ENCODE data around the gene ZFYVE21.

The ZFYVE21 gene

DNA sequence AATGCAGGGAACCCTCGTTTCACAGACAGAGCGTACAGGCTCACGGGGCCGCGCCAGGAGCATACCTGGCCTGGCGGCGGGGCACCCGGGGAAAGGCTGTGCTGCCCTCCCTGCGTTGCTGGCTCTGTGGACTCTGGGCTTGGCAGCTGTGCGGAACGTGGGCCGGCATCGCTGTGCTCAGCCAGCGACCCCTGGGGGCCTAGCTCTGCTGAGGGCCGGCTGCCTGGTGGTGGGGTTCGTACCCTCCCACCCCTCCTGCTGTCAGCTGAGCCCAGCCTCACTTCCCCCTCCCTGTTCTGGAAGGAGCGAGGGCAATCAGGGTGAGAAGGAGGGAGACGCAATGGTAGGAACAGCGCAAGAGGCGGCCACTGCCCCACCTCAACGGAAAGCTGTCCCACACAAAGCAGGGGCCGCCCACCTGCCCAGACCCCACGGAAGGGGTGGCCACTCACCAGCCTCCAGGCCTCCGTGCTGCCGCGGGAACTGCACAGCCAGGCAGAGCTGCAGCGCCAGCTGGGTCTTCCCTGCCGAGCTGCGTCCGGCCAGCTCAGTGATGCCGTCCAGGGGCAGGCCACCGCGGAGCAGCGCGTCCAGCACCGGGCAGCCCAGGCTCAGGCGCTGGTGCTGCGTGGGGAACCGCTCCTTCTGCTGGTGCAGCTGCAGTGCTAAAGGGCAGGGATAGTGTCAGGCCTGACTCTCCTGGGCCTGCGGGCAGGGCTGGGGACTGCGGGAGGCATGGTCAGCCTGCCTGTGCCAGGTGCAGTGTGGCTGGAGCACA lies 8.9 kb upstream of the ZFYVE21 start:
- no peak for ATAC-seq

DNA sequence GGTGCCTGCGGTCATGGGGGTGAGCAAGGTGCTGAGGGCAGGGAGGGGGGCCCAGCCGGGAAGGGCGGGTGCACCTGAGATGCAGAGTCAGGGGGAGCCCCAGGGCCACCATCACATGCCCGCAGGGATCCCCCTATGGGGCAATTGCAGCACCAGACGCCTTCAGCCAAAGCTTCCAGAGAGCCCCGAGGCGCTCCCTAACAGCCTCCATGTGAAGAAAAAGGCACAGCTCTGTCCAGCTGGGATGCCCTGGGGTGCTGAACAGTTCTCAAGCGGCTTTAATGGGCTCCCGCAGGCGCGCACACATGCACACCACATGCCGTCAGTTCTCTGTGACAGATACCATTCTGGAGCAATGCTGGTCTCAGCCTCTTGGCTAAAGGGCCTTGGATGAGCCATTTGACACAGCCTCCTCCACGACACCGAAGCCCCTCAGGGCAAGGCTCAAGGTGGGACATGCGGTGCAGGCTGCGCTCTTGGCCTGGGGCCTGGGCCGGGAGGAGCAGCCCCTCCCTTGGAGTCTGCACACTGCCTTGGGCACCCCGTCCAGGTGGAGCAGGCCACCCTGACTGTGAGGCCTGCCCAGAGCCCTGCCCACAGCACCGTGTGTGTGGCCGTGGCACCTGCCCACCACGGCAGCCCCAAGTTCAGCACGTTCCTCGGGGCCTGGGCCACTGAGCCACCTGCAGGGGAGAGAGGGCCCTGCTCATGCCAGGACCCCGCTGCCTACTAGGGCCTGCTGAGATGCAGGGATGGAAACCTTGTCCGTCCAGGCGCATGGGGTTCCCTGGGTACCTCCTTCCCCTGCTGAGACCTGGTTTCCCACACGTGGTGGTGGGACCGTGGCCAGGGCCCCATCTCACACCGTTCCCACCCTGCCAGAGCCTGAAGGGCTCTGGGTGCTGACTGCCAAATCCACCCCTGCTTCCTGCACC lies 8.0 kb upstream of the ZFYVE21 start:
- ATAC-seq = no peak

DNA sequence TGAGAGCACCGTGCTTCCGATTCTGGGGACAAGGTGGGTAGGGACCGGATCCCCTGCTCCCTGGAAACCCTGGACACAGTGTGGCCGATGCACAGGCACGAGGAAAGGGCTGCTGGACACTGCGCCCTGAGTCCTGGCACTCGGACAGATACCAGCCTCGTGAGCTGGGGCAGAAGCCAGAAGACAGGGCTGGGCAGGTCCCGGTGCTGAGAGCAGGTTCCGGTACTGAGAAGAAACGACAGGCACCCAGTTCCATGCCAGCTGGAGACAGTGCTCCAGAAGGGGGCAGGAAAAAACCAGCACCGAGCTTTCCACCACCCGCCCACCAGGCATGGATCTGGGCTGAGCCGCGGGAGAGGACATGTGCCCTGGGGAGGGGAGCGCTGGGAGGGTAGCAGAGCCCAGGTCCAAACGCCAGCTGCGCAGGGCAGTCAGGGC lies 6.8 kb upstream of the ZFYVE21 start:
- ATAC-seq = no peak

DNA sequence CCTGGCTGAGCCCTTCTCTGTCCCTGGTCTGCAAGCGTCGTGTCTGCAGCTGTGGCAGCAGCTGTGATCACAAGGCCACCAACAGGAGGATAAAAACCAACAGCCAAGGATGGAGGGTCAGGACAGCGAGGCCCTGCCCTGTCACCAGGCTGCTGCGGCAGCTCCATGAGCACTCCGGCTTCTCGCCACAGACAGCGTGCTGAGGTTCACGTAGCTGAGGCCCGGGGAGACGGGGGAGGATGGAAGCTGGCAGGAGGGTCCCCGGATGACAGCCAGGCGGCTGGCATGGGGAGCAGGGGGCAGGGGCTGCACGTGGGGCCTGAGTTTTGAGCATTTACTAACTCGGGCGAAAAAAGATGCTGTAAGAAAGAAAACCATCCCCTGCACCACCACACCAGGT lies 5.8 kb upstream of the ZFYVE21 start:
- no peak for ATAC-seq

DNA sequence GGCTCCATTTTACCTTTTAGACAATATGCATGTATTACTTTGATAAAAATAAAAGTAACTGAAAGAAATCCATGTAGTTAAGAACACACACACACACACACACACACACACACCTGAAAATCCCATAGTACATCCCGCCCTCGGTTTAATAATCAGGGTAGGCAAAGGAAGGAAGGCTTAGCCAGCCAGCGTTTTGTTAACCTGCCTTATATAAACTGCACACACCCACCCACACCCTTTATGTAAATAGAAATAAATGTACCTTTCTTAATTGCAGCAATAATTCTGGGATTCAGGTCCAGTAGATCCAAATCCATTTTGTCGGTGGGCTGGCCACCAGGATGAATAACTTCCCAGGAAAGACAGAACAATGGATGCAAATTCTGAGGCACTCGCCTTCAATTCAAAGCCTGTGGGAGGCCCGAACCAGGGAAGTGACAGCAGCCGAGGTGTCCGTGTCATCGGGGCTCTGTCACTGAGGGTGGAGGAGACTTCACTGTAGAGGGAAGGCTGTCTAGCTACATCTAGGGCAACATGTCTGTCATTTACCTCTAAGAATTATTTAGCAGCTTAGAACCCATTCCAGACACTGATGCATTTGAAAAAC lies 4.7 kb upstream of the ZFYVE21 start:
- no peak for ATAC-seq

DNA sequence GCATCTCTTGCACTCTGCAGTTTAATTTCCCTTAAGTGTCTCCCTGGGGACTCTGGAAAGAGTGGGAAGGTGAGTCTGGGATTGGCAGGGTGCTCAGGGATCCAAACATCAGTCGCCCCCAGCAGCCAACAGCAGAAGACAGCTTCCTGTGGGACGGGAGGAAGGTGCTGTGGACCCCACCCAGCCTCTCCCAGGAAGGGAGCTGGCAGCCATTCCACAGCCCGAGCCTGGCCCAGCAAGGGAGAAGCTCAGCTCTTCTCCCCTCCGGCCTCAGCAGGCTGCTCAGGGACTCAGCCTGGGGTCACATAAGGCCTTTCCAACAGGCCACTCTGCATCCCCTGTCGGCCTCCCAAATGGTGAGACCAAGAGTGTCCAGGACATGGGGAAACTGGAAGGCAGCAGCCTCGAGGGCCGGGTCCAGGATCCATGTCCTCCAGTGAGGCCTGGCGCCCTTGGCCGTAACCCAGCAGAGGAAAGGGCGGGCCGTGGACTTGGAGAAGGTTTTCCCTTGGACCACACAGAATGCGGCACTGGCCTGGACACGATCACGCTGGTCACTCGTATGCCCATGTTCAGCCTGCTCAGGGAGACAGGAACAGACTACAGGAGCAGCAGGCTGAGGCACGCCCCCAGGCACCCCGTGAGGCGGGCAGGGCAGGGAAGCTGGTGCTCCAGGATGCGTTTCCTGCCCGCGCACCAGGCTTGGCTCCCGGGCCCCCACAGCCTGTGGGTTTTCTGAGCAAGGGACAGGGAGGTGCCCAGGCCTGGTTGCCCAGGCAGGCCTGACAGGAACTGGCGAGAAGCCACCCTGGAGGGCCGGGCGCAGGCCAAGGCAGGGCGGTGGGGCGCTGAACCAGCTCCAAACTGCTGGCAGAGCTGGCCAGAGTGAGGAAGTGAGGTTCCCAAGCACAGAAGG lies 3.8 kb upstream of the ZFYVE21 start:
- ATAC-seq = no peak

DNA sequence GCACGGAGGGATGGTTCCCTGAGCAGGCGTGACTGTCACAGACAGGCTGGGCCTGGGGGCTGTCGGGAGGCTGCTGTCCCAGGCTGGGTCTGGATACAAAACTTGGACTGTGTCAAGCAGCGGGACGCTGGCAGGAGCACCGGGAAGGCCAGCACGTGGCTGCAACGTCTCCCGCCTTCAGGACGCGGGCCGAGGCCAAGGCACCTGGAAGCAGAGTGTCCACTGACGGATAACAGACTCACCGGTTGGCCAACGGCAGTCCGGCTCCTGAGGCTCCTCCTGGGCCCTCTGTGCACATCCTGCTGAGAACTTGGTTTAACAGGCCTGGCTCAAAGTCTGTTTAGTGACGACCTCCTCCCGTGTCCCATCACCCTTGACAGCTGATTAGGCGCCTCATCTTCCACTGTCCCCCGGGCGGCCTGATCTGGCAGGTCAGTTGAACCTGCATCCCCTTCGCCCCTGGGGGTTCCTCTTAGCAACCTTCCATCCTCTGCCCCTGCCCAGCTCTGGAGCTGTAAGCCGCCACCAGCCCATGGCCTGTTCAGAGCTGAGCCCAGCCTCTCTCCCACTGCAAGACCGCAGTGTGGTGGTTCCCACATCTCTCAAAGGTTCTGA lies 2.9 kb upstream of the ZFYVE21 start:
- no peak for ATAC-seq

DNA sequence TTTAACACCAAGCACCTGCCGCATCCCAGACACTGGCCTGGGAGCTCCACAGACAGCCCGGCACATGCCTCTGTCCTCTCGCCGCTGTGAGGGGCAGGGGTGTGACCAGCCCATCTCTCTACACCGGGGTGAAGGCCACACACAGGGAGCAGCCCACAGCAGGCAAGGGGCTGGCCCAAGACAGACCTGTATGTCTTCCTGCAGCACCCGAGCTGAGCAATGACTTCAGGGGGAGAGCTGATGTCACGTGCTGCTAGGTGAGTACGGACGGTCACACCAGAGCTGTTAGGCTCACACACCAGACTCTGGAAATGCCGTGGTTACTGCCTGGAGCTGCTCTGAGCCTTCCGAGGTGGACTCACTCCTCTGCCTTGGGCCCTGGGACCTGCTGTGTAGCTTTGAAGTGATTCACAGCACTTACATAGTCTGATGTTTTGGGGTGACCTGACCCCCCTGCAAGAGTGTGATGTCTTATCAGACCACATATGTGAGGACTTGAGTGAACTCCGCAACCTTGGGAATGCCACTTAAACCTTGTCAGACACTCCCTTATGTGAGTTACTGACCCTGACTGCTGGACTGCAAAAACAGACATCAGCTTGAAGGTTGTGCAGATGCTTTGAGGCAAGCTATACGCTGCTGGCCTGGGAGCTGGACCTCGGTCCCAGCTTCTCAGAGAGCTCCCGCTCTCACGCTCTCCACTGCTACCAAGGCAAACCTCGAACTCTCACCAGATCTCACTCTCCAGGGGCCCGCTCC lies 2.1 kb upstream of the ZFYVE21 start:
- no peak for ATAC-seq

DNA sequence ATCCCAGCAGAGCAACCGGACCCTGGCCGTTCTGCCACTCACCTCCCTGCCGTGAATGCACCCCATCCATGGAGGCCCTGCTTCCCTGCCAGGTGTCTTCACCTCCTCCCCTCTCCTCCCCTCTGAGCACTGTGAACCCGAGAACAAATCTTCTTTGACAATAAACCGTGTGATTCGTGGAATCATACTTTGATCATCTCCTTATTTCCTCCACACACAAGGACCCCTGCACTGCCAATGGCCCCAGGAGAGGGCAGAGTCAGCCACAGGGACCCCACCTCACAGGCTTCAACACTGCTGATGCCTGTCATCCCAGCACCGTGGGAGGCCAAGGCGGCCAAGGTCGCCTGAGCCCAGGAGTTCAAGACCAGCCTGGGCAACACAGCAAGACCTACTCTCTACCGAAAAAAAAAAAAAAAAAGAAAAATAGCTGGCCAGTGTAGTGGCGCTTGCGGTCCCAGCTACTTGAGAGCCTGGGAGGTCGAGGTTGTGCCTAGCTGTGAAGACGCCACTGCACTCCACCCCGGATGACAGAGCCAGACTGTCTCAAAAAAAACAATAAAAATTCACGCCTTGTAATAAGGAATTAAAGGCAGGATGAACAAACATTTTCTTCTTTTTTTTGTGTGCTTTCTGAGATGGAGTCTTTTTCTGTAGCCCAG lies 1.4 kb upstream of the ZFYVE21 start:
- no peak for ATAC-seq

DNA sequence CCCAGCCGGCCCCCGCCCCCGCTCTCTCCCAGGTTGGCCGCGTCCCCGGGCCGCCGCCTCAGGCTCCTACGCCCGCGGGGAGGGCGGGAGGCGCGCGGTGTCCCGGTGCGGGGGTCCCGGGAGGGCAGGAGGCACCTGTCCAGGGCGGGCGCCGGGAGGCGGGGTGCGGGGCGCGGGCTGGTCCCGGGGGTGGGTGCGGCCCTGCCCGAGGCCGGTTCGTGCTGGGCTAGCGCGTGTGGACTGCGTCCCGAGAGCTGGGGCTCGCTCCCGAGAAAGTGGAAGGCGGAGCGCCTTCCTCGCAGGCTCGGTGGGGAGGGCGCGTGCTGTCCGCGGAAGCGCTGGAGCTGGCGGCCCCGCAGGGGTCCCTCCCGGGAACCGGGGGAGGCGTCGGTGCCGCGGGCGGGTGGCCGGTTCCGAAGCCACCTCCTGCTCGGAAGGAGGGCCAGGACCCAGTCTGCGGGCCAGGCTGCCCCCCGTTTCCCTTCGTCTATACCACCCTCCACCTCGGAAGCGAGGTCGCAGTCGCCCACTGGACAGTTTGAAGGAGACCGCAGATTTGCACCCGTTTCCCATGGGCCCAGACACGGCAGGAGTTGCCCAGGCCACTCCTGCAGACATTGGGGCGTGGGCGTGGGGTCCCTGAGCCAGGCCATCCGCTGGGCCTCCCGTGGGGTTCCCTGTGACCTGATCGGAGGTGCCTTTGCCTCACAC lies 636 bp downstream of the ZFYVE21 start:
- ATAC-seq = no peak

DNA sequence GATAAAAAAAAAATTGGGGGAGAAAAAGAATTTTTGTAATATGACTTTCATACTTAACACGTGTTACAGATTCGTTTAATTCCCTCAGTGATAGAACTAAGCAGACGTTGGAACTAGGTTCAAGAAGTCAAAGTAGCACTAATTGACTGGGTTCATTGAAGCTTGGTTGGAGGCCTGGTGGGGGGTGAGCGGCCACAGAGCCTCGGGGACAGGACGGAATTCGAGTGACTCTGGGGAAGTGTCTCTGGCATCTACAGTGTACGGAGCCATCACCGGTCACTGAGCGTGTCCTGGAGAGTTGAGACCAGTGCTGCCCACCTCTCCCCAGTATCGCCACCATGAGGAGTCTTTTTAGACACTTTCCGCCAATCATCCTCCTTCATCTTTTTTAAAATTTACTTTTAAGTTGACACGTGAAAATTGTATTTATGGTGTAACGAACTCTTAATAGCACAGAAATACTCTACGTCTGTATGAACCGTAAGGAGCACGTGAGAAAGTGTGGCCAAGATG lies 1.3 kb downstream of the ZFYVE21 start:
- ATAC-seq = no peak

DNA sequence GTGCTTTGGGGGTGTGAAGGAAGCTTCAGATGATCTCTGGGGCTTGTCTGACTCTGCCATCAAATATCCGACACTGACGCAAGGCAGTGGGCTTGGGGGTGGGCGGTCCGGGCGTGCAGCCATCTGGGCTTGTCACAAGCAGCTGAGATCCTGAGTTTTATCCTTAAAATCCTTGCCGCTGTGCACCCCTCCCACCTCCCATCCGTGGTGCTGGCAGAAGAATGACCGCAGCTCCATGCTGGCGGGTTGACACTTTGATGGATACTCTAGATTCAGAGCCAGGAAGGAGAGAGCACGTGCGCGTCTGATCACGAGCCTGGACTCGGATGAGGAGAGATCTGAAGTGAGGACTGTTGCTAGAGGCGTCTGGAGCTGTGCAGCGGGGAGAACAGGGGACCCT lies 3.0 kb downstream of the ZFYVE21 start:
- no peak for ATAC-seq

DNA sequence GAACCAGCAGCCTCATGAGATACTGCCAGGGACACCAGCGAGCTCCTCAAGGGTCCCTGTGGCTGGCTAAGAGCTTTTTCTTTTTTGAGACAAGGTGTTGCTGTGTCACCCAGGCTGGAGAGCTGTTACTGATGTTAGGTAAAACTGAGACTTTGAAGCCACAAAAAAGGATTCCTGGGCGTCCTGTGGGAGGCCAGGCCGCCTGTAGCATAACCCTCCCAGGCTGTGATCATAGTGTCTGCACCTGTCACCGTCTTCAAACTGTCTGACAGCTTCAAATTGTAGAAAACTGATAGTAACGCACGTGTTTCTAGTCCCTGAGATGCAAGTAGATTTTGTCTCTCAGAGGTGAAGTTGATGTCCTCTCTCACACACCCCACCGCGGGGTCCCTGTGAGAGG lies 4.1 kb downstream of the ZFYVE21 start:
- ATAC-seq = no peak

DNA sequence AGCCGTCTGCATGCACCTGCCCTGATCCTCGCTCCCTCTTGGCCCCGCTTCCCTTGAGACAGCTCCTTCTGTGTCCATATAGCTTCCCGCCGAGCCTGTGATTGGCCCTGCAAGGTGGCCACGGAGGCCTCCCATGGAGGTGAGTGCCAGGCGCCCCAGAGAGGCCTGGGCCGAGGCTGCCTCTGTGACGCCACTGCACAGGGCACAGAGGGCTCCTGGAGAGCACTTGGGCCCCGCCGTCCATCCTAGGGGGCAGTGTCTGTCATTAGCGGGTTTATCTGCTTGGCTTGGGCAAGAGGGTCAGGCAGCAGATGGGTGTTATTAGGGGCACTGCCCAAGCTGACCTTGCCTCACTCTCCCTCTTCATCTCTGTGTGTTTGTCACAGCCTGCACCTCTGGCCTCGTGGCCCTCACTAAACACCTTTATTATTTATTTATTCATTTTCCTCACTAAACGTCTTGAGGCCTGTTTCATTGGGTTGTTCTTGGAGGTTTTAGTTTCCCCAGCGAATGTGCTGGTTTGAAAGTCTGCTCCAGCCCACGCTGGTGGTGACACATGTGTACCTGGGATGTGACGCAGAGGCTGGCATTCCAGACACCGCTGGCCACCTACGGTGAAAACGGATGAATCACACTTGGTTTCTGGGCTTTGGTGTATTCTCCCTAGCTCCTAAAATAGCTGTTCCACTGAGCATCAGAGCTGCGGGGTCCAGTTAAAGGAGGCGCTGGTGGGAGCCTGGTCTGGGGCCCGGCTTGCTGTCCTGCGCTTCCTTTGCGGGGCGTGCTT lies 5.9 kb downstream of the ZFYVE21 start:
- peak; percentile 56 to 67 for ATAC-seq

DNA sequence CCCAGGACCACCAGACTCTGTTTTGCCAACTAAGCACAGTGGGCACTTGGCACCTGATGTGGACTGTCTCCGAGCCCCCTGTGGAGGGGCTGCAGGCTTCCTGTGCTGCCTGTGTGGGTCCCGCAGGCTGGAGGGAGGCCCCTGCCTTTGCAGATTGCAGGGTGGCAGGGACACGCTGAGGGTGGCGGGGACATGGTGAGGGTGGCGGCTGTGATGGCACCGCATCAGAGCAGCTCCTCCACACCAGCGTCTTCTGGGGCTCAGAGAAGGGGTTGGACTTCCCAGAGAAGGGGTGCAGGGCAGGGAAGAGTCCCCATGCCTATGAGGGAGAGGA lies 8.1 kb downstream of the ZFYVE21 start:
- ATAC-seq = no peak

DNA sequence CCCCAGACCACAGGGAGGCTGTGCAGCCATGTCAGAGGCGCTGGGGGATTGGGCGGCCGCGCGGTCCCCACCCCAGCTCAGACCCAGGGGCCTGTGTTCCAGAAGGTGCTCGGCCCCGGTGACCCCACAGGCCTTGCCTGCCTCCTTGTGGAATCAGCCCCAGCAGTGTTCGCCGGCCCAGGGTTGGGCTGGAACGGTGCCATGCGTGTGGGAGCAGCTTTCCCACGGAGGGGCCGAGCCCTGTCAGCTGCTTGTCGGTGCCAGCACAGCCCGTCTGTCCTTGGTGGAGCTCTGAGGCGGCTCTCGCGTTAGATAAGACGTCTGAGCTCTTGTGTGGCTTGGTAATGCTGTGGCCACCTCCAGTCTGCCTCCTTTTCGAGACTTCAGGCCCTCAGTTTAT lies 8.5 kb downstream of the ZFYVE21 start:
- ATAC-seq = no peak

DNA sequence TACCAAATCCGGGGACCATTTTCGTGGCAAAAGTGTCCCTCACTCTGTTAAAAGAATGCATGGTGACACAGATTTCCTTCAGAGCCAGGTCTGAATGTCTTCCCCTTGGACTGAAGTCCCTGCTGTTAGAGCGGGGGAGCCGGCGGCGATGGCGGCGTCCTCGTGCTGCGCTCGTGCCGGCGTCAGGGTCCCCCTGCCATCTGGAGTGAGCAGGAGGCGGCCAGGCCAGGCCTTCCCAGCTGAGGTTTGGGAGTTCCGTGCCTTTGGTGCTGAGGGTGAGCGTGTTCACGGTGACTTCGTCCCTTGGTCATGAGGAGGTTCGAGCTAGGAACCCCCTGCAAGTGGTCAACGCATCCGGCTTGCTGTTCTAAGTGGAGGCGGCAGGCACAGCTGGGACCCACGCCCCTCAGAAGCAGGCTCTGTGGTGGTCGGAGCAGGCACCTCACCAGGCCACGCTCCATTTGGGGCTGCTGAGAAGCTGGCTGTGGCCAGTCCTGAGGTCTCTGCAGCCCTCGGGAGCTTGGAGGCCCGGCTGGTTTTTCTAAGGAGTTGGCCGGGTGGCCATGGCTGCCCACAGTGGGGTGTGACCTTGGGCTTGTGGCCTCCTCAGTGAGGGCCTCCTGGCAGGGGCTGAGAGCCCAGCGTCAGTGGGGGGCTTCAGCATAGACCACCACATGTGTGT lies 9.5 kb downstream of the ZFYVE21 start:
- no peak for ATAC-seq

DNA sequence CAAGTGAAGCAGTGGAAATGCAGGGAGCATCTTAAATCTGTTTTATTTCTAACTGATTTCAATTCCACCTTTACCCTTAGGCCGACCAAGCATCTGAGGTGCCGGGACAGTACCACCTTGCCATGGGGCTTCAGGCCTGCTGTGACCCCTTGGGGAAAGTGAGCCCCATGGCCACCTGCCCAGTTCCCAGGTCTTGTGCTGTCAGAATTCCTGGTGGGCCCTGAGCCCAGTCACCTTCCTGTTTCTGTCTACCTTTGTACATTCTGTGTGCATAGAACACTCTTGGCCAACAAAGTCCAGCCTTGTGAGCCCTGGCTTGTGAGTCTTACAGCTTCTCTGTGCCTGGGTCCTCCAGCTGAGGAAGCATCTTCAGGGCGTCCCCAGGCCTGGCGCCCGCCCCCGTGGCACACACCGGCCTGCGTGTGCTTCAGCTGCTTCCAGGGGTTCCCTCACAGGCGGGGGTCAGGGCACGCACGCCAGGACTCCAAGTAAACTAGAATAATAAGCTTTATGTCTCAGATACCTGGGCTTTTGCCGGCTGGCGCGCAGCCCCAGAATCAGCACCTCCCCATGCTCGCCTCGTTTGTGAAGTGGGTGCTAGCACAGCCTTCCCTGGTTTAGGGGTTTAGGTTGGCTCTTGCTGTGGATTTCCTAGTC lies 10.3 kb downstream of the ZFYVE21 start:
- ATAC-seq = no peak
